H9 (cell line): ENCODE measurements around the gene RELB. TPM values are rescaled to one million over a fixed set of nuclear protein-coding genes. Genes with fewer than 3 reads are reported as not detected.

Source experiments
- DNase-seq: peaks from one replicate; pipeline ENCODE4 v3.0.0-alpha.2; 2017
- H2AFZ ChIP-seq: one replicate; pipeline ENCODE4 v1.6.1; 2013; ENCODE audit warnings: mild to moderate bottlenecking, low read length, control low read depth, moderate library complexity
- H2AK5ac ChIP-seq: 2 replicates; pipeline ENCODE4 v1.6.1; 2013; ENCODE audit warnings: low read length, control low read depth, mixed read lengths; ENCODE audit not compliant: insufficient read length
- H2BK120ac ChIP-seq: one replicate; pipeline ENCODE4 v1.6.1; 2013; ENCODE audit warnings: low read depth, mild to moderate bottlenecking, low read length, control low read depth, inconsistent platforms; ENCODE audit not compliant: poor library complexity, severe bottlenecking
- H2BK12ac ChIP-seq: 2 replicates; pipeline ENCODE4 v1.6.1; 2013; ENCODE audit warnings: low read length, control low read depth, mixed read lengths, low read depth; ENCODE audit not compliant: insufficient read length
- H2BK15ac ChIP-seq: 2 replicates; pipeline ENCODE4 v1.6.1; 2013; ENCODE audit warnings: low read depth, low read length, control low read depth
- H2BK20ac ChIP-seq: one replicate; pipeline ENCODE4 v1.6.1; 2013; ENCODE audit warnings: low read depth, mild to moderate bottlenecking, low read length, control low read depth, inconsistent platforms; ENCODE audit not compliant: poor library complexity, severe bottlenecking
- H2BK5ac ChIP-seq: 2 replicates; pipeline ENCODE4 v1.6.1; 2013; ENCODE audit warnings: low read length, control low read depth, mixed read lengths; ENCODE audit not compliant: insufficient read length
- H3K14ac ChIP-seq: 2 replicates; pipeline ENCODE4 v1.6.1; 2013; ENCODE audit warnings: low read length, control low read depth; ENCODE audit not compliant: insufficient read depth
- H3K18ac ChIP-seq: 2 replicates; pipeline ENCODE4 v1.6.1; 2013; ENCODE audit warnings: low read depth, mild to moderate bottlenecking, mixed read lengths, low read length, control low read depth; ENCODE audit not compliant: insufficient read length
- H3K23ac ChIP-seq: 2 replicates; pipeline ENCODE4 v1.6.1; 2013; ENCODE audit warnings: low read length, control low read depth, mixed read lengths, low read depth; ENCODE audit not compliant: insufficient read length
- H3K23me2 ChIP-seq: 2 replicates; pipeline ENCODE4 v1.6.1; 2013; ENCODE audit warnings: low read depth, mild to moderate bottlenecking, mixed read lengths, low read length, control low read depth; ENCODE audit not compliant: insufficient read length, poor library complexity, severe bottlenecking
- H3K27ac ChIP-seq: 2 replicates; pipeline ENCODE4 v1.5.1; 2013; ENCODE audit warnings: low read length, control low read depth, mixed read lengths, low read depth; ENCODE audit not compliant: insufficient read length
- H3K27me3 ChIP-seq: 2 replicates; pipeline ENCODE4 v1.6.1; 2013; ENCODE audit warnings: low read length, control low read depth, inconsistent platforms; ENCODE audit not compliant: insufficient read depth
- H3K4ac ChIP-seq: 2 replicates; pipeline ENCODE4 v1.6.1; 2013; ENCODE audit warnings: low read depth, mild to moderate bottlenecking, control low read depth, inconsistent platforms, low read length, moderate library complexity
- H3K4me1 ChIP-seq: 2 replicates; pipeline ENCODE4 v1.6.1; 2013; ENCODE audit warnings: low read length, control low read depth, inconsistent platforms; ENCODE audit not compliant: insufficient read depth
- H3K4me2 ChIP-seq: 2 replicates; pipeline ENCODE4 v1.6.1; 2013; ENCODE audit warnings: low read length, control low read depth, mixed read lengths; ENCODE audit not compliant: insufficient read length, insufficient read depth
- H3K56ac ChIP-seq: 2 replicates; pipeline ENCODE4 v1.6.1; 2013; ENCODE audit warnings: low read depth, mild to moderate bottlenecking, mixed read lengths, low read length, control low read depth; ENCODE audit not compliant: insufficient read length
- H3K79me1 ChIP-seq: 2 replicates; pipeline ENCODE4 v1.6.1; 2013; ENCODE audit warnings: low read depth, mild to moderate bottlenecking, moderate library complexity, low read length, control low read depth, inconsistent platforms; ENCODE audit not compliant: insufficient read depth, poor library complexity, severe bottlenecking
- H3K79me2 ChIP-seq: 2 replicates; pipeline ENCODE4 v1.6.1; 2013; ENCODE audit warnings: low read length, control low read depth, inconsistent platforms; ENCODE audit not compliant: insufficient read depth
- H3K9ac ChIP-seq: 2 replicates; pipeline ENCODE4 v1.6.1; 2013; ENCODE audit warnings: low read length, control low read depth, mixed read lengths; ENCODE audit not compliant: insufficient read length; ENCODE audit errors: extremely low read depth
- H3K9me3 ChIP-seq: one replicate; pipeline ENCODE4 v1.6.1; 2013; ENCODE audit warnings: low read depth, low read length, inconsistent platforms; ENCODE audit not compliant: control insufficient read depth
- H3T11ph ChIP-seq: one replicate; pipeline ENCODE4 v1.6.1; 2013; ENCODE audit warnings: mild to moderate bottlenecking, low read length, control low read depth, inconsistent platforms
- H4K20me1 ChIP-seq: one replicate; pipeline ENCODE4 v1.6.1; 2013; ENCODE audit not compliant: control insufficient read depth, insufficient read length, insufficient read depth
- H4K5ac ChIP-seq: 2 replicates; pipeline ENCODE4 v1.6.1; 2013; ENCODE audit warnings: low read depth, mild to moderate bottlenecking, mixed read lengths, low read length, control low read depth; ENCODE audit not compliant: insufficient read length
- H4K8ac ChIP-seq: replicated peaks from 2 replicates; pipeline ENCODE4 v1.6.1; 2013; ENCODE audit warnings: low read length, control low read depth, mixed read lengths, low read depth; ENCODE audit not compliant: insufficient read length
- H4K91ac ChIP-seq: 2 replicates; pipeline ENCODE4 v1.6.1; 2013; ENCODE audit warnings: low read depth, mild to moderate bottlenecking, moderate library complexity, mixed read lengths, low read length, control low read depth; ENCODE audit not compliant: insufficient read length
- H3K27ac Mint-ChIP-seq, 3 experiments: 2 replicates in 2 of 3; 3 replicates in 1 of 3; pipeline ENCODE4 v1.8.0; 2020 to 2021; ENCODE audit warnings: mixed read lengths in 3 of 3, mild to moderate bottlenecking in 1 of 3, moderate library complexity in 1 of 3
- H3K27me3 Mint-ChIP-seq: 2 replicates; pipeline ENCODE4 v1.8.0; 2021; ENCODE audit warnings: low read depth, mild to moderate bottlenecking, moderate library complexity, mixed read lengths
- H3K36me3 Mint-ChIP-seq, 3 experiments: 2 replicates in 2 of 3; 3 replicates in 1 of 3; pipeline ENCODE4 v1.8.0; 2020 to 2021; ENCODE audit warnings: low read depth in 3 of 3, mixed read lengths in 3 of 3; ENCODE audit not compliant: insufficient read depth in 1 of 3
- H3K4me1 Mint-ChIP-seq, 2 experiments: 2 replicates each; pipeline ENCODE4 v1.8.0; 2020; ENCODE audit warnings: mixed read lengths in 2 of 2
- H3K4me3 Mint-ChIP-seq, 2 experiments: 2 replicates in 1 of 2; 3 replicates in 1 of 2; pipeline ENCODE4 v1.8.0; 2020 to 2021; ENCODE audit warnings: mild to moderate bottlenecking in 2 of 2, mixed read lengths in 2 of 2, moderate library complexity in 1 of 2
- H3K9me3 Mint-ChIP-seq, 2 experiments: 2 replicates in 1 of 2; 3 replicates in 1 of 2; pipeline ENCODE4 v1.8.0; 2020; ENCODE audit warnings: mild to moderate bottlenecking in 2 of 2, mixed read lengths in 2 of 2, moderate library complexity in 1 of 2
- WGBS: extraction: QIAGEN DNeasy Blood & Tissue Kit; methylation state at CpG from one replicate; pipeline ENCODE4 v1.1.7; 2013; ENCODE audit warnings: missing lambda C conversion rate, low lambda C conversion rate, mixed read lengths; ENCODE audit not compliant: insufficient read length; ENCODE audit errors: extremely low coverage; 5-methylcytosine and 5-hydroxymethylcytosine counted together
- total RNA-seq: library from RNA; stranded (reverse); gene quantifications from 2 replicates; pipeline ENCODE4 v1.2.1, GENCODE V29; 2021
- TF ChIP-seq, protein P1 (sequence below): fragments of 200-600 bp; sonication (generic); conservative IDR thresholded peaks from 3 replicates; pipeline ENCODE4 v1.8.0; 2021; ENCODE audit warnings: antibody characterized with exemption, mild to moderate bottlenecking

RELB gene
- total RNA-seq, 1 experiment from 2014 or later, result 13.7 TPM

DNA sequence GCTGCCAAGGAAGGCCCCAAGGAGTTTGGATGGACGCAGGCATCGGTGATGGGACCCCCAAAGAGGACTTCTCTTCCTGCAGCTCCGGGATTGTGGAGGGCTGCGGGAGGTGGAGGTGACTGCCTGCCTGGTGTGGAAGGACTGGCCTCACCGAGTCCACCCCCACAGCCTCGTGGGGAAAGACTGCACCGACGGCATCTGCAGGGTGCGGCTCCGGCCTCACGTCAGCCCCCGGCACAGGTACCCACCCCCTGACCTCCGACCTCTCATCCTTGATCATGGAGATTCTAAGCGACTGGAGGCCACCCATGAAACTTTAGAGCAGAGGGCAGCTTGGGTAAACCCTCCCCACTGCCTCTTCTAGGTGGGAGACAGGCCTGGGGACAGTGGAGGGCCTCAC is 20.7 kb downstream of the RELB start:
- H2BK20ac ChIP-seq, result no peak overlapping the region
- DNase-seq, result no peak

More for the DNA sequence above, 20.7 kb downstream of the RELB start:
- no peak overlapping the region for H3K18ac ChIP-seq
- no peaks in the 10 kb centered on the region for H3K9me3 ChIP-seq
- Mint-ChIP-seq H3K4me1 (peaks cover 7 to 9% of the 10 kb centered on the region in 2 experiments), H3K27ac (peak overlapping the region in 1 of 3 experiments; percentile 24; a peak in 1 of 7 replicates), H3K4me3 (no peak overlapping the region), H3K36me3 (peaks cover 0 to 8% (median 6%) of the 10 kb centered on the region in 3 experiments; a peak in 5 of 7 replicates), H3K27me3 (no peaks in the 10 kb centered on the region), H3K9me3 (no peaks in the 10 kb centered on the region)
- H3K27me3 ChIP-seq, result no peaks in the 10 kb centered on the region
- no peaks in the 10 kb centered on the region for H3K79me2 ChIP-seq
- H2BK12ac ChIP-seq, result no peak overlapping the region
- no peak overlapping the region for H2BK5ac ChIP-seq
- no peak overlapping the region for H4K8ac ChIP-seq
- H3K9ac ChIP-seq, result no peak overlapping the region
- no peak overlapping the region for H2AFZ ChIP-seq
- H3K23me2 ChIP-seq, result no peaks in the 10 kb centered on the region
- no peak overlapping the region for H4K91ac ChIP-seq
- no peak overlapping the region for H2BK120ac ChIP-seq
- no peak overlapping the region for H4K5ac ChIP-seq
- H3K56ac ChIP-seq, result no peak overlapping the region
- no peak overlapping the region for H2AK5ac ChIP-seq
- no peak overlapping the region for H3K4ac ChIP-seq
- no peak overlapping the region for H3K27ac ChIP-seq
- H4K20me1 ChIP-seq, result no peaks in the 10 kb centered on the region
- no peak overlapping the region for H3K14ac ChIP-seq
- H3K79me1 ChIP-seq, result no peaks in the 10 kb centered on the region
- TF ChIP-seq, protein P1, sequence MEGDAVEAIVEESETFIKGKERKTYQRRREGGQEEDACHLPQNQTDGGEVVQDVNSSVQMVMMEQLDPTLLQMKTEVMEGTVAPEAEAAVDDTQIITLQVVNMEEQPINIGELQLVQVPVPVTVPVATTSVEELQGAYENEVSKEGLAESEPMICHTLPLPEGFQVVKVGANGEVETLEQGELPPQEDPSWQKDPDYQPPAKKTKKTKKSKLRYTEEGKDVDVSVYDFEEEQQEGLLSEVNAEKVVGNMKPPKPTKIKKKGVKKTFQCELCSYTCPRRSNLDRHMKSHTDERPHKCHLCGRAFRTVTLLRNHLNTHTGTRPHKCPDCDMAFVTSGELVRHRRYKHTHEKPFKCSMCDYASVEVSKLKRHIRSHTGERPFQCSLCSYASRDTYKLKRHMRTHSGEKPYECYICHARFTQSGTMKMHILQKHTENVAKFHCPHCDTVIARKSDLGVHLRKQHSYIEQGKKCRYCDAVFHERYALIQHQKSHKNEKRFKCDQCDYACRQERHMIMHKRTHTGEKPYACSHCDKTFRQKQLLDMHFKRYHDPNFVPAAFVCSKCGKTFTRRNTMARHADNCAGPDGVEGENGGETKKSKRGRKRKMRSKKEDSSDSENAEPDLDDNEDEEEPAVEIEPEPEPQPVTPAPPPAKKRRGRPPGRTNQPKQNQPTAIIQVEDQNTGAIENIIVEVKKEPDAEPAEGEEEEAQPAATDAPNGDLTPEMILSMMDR, result no peak
- H3K4me2 ChIP-seq, result no peak overlapping the region
- no peak overlapping the region for H3T11ph ChIP-seq
- no peak overlapping the region for H3K23ac ChIP-seq
- no peaks in the 10 kb centered on the region for H3K4me1 ChIP-seq
- H2BK15ac ChIP-seq, result no peak overlapping the region
- WGBS, result no CpG with 5 or more reads among the region's 14 CpGs
